ENCODE data around the gene RND3.

The RND3 gene

DNA sequence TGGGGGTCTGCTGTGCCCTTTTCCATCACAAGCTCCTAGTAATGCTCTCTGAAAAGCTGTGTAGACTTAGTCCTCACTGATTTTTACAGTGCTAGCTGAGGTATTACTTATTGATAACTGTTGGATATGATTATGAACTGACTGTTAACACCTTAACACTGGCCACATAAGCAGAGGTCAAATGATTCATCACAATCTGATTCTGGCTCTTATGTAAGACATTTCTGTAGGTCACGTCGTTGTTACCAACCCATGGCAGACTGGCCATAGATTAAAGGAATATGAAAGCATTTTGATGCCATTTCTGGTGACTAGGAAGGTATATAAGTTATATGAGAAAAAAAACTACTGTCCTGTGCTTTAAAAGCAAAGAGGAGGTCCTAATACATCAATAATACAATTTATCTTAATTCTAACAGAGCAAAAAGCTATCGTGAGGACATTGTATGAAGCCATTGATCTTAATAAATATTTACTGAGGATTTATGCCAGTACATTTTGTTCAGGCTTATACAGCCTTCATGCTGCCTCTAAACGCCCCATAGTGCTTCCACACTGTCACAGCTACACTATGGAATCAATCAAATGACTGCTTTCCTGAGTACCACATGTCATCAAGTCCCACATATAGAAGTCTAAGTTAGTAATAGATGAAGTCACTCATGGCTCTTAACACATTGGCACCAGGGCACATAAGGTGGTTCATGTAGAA, 6.9 kb upstream of the RND3 start:
- DNase-seq (ENCODE audit: low read depth in 2 of 2), result no peak

- DNase-seq (ENCODE audit: low read depth in 2 of 2), result no peak
These were observed 4.5 kb upstream of the RND3 start for GRCh38 chr2:150491943-150492342.

DNA sequence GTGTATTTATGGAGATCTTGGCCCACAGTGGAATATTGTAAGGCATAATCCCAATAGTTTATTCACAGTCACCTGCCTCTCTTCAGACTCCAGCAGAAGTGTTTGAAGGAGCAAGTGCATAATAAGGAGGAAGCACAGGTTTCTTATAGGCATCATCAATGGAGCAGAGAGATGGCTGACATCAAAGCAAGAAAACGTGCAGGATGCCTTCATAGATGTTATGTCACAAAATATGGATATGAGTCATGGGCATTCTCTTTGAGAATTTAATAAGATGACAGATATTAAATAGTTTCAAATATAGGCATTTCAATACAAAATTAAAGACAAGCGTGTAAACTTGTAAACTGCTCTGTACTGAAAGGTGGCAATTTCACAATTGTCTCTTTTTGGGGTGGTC, 4.0 kb upstream of the RND3 start:
- no peak for DNase-seq (ENCODE audit: low read depth in 2 of 2)

- no peak for DNase-seq (ENCODE audit: low read depth in 2 of 2)
These were observed 3.0 kb upstream of the RND3 start for GRCh38 chr2:150490466-150490865.

DNA sequence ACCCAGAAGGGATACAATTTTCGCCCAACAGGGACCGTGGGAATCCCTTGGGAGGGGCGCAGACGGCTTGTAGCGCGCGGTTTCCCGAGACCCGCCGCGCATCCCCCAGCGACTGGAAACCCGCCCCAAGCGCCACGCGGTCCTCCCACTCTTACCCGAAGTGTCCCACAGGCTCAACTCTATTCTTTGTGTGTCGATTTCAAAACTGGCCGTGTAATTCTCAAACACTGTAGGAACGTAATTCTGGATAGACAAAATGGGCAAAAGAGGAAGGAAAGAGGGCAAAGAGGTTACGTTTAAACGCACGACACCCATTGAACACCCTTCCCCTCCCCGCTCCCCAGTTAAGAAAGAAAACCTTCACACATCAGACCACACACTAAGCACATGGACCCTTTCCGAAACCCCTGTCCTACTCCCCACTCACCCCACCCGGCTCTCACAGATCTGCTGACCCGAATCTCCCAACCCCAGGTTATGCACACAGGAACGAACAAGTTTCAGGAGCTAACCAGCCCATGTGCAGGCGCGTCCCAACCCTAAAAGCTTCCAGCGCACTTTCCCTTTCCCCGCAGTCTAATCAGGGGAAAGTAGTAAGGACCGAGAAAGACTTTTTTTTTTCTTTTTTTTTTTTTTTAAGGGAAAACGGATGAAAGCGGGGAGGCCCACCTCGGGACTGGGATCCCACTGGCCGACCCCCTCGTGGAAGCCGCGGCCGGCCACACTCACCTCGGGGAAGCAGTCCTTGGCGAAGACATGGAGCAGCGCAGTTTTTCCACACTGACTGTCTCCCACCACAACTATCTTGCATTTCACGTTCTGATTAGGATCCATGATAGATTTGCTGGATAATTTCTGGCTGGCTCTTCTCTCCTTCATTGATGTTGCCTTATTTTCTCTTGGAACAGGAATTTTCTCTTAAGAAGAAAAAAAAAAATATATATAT, 655 bp downstream of the RND3 start:
- DNase-seq (ENCODE audit: low read depth in 2 of 2), result no peak

GRCh38 chr2:150485871-150486538, 1.5 kb downstream of the RND3 start:
- DNase-seq (ENCODE audit: low read depth in 2 of 2), result no peak

GRCh38 chr2:150485114-150485870, 2.2 kb downstream of the RND3 start:
- DNase-seq (ENCODE audit: low read depth in 2 of 2), result no peak

- DNase-seq (ENCODE audit: low read depth in 2 of 2), result no peak
These were observed 2.9 kb downstream of the RND3 start for GRCh38 chr2:150484461-150485021.

GRCh38 chr2:150484006-150484405, 3.5 kb downstream of the RND3 start:
- no peak for DNase-seq (ENCODE audit: low read depth in 2 of 2)

GRCh38 chr2:150483532-150483931, 3.9 kb downstream of the RND3 start:
- DNase-seq (ENCODE audit: low read depth in 2 of 2), result no peak

GRCh38 chr2:150482667-150483400, 4.6 kb downstream of the RND3 start:
- no peak for DNase-seq (ENCODE audit: low read depth in 2 of 2)

GRCh38 chr2:150482111-150482510, 5.4 kb downstream of the RND3 start:
- no peak for DNase-seq (ENCODE audit: low read depth in 2 of 2)

DNA sequence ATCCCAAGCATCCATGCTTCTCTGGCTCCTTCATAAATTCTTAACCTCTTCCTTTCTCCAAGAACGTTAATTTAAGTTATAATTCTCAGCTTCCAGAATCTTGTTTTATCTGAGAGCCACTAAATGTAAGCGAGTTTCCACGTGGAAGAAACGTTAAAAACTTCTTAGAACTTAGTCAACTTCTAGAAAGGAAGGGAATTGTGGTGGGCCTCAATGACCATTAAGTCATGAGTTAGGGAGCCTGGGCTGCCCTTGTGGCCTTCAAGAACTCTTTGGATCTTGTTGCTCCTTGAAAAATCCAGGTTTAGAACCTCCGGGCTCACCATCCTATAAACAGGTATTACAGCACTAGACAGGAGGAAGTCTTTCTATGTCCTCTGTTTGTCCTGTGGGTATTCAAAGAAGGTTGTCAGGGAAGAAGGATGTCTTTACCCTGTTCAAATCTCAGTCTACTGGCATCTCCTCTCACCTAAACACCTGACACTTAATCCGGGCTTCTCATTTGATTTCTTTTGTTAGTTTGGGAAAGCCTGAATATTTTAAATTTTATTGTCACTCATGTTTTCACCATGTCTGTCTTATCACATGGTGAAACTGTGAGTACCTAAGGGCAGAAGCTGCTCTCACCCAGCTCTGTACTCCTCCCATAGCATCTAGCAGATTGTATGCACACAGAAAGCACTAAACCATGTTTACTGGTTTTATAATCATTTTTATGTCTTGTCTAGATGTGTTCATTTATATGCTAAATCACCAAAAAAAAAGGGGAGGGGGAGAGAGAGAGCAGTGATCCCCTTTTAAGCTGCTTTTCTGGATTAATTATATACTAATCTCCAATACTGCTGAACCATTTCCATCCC, 6.3 kb downstream of the RND3 start:
- DNase-seq (ENCODE audit: low read depth in 2 of 2), result no peak

GRCh38 chr2:150480241-150480640, 7.2 kb downstream of the RND3 start:
- no peak for DNase-seq (ENCODE audit: low read depth in 2 of 2)

DNA sequence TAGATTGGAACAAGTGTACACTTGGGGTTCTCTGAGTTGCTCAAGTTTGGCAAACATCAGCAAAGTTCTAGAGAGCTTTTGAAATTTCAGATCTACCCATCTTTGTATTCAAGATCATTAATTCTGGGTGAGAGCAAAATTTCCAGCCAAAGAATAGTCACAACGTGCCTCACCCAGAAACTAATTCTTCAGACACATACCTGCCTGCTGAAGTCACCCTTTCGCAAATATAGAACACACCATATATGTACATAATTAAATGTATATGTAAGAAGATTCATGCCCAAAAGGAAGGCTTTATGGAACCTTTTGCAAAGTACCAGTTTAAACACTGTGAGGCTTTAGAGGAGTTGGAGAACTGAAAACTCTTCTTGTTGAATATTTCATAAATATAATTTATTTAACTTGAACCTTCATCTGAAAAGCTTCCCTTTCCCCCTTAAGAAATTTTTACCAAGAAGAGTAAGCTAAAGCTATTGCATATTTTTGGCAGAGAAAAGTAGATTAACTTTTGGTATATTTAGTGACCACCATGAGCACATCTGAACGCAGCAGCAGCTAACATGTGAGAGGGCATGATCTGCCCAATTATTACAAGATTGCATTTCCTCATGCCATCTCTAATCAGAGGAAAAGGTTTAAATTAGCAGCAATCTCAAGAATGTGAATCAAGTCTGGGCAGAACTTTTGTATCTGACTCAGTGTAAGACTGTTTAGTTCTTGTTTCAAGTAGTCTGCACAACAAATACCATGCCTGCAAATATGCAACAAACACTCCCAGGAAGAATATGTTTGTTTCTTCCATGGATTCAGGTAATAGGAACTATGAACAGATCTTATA, 8.2 kb downstream of the RND3 start:
- no peak for DNase-seq (ENCODE audit: low read depth in 2 of 2)

DNA sequence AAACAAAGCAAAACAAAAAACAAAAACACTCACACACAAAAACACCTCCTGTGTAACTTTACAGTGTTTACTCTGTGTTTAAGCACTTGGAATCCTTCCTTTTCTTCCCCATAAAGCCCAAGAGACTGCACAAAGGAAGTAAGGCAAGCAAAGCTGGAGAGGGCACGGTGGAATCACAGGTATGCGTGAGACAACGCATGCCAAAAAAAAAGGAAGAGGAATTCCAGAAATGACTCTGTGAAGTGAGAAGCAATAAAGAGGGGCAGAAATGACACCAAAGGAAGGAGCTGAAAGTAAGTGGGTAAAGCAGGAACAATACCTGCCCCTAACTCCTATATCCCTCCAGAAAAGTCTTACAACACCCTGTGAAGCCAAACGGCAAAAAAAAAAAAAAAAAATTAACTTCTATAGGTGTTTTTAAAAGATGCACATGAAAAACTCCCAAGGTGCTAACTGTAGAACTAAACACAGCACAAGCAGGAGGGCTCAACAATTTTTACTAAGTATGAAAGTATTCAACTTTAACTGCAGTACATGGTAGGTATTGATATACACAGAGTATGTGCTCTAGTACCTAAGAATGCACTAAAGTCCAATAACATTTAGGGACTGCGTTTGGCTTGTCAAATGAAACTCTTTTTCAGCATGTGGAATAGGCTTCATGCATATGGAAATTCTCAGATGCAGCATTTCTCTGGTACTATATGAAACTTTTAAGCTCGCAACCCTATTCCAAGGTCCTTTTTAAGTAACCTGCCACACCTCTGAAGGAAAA, 9.1 kb downstream of the RND3 start:
- no peak for DNase-seq (ENCODE audit: low read depth in 2 of 2)

- no peak for DNase-seq (ENCODE audit: low read depth in 2 of 2)
These were observed 10.1 kb downstream of the RND3 start for GRCh38 chr2:150477347-150477746.

GRCh38 chr2:150476809-150477302, 10.6 kb downstream of the RND3 start:
- DNase-seq (ENCODE audit: low read depth in 2 of 2), result no peak

All from stimulated activated CD4-positive, alpha-beta T cell treated with anti-CD3 and anti-CD28 coated beads, Interleukin-1b, Interleukin-23, amount 100 ng/mL, for 1 hour (primary cell).